NCI-H2029 (cell line): ENCODE measurements around the gene MBP.

Experiments
- DNase-seq: peaks from one replicate; lab custom pipeline; 2025; lab: John Stamatoyannopoulos, UW

Gene MBP

GRCh38 chr18:76986406-76986805, 146.2 kb downstream of the MBP start:
- DNase-seq: no peak

GRCh38 chr18:76985951-76986236, 146.7 kb downstream of the MBP start:
- no peak for DNase-seq

GRCh38 chr18:76985156-76985950, 147.2 kb downstream of the MBP start:
- no peak for DNase-seq

GRCh38 chr18:76984193-76985155, 148.1 kb downstream of the MBP start:
- DNase-seq: no peak

DNA sequence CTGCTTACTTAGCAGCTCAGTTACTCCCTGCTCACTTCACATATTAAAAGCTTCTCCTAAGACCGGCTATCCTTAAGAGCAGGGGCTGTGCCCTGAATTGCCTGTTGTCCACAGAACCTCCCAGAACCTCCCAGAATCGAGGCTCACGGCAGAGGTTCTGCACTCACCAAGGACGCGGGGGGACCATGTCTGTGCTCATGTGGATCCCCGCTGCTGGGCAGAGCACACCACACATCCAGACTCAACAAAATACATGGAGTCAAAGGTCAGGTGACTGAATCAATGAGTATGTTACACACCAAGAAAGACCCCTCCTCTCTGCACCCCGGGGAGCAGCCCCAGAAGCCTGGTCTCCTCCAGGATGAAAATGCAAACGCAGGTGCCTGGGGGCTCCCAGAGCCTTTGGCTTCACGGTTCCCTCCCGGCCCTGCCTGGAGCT, 149.0 kb downstream of the MBP start:
- DNase-seq: no peak

GRCh38 chr18:76982841-76983583, 149.6 kb downstream of the MBP start:
- DNase-seq: peak; percentile 41

DNA sequence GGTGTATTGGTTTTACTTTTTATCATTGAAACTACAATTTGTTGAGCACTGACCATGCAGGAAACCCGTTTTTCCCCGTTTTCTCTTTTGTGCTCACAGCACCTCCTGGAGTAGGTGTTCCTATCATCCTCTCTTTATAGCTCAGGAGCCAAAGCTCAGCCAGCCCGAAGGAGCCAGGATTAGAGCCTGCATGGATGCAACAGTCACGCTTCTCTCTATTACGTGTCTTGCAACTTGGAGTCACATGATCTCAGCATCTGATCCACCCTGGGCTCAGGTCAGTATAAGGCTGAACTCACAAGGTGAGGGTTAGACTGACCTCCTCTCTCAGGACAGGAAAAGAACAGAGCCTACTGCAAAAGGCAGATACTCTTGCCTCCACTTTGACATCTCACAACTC, 150.5 kb downstream of the MBP start:
- no peak for DNase-seq

DNA sequence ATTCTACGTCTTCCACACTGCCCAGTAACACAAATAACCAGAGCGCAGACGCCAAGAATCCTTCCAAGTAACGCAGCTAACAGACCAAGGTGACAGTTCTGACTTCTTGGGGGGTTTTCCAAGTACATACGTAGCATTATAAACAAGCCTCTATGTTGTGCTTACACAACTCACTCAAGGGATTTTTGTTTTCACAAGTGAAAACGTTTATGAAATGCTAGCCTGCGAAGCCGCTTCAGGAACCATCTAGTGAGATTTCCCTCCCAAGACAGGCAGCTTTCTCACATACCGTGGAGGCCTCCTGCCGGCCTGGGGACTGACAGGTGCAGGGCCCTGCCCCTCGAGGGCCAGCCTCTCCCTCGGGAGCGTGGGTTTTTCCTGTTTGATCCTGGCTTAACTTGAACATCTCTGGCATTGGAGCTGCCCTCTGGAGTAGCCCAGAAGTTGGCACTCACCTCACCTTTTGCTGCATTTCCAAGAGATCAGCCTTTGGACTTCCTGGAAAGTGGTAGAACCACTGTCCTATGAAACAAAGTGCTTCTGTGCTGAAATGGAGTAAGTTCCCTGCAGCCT, 151.1 kb downstream of the MBP start:
- DNase-seq: no peak

DNA sequence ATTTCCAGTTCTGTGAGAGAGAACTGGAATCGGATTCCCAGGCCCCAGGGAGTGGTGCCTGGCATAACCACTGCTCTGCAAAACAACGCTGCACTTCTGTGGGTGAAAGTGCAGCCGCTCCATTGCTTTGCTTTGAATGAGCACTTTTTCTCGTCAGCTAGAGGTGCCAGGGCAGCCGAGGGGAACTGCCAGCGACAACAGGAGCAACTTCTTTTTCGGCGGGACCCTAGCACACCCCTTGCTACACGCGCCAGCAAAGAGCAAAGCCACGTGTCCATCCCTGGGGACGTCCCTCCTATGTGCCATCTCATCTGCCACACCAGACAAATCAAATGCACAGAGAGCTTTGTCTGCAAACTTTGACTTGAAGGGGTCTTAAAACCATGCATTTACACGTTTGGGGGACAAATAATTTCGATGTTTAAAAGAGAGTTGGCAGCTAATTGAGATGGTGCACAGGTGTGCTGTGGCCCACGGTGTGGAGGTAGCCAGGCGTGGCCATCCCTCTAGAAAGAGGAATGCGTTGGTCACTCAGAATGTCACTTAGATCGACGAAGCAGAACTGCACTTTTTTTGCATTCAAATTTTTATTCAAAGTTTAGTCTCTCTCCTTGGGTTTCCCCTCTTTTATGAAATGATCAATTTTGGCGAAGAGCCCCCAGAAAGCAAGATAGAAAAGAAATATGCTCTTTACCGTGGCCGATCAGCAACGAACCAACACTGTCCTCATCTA, 151.8 kb downstream of the MBP start:
- no peak for DNase-seq

DNA sequence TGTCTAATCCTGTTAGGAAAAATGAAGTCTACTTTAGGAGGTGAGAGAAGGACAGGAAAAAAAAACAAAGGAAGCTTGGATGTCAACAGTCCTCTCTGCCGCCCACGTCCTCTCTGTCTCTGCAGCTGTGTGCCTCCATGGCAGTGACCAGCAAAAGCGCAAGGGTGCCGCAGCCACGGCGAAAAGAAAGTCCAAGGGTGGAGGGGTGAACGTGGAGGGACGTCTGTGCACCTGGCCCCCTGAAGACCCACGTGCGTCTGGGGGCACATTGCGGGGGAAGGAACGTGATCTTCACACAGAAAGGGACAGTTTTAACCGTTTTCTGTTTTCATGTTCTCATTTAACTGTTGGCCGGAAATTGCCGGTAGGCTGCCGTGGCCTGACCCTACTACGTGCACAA, 152.7 kb downstream of the MBP start:
- DNase-seq: no peak

GRCh38 chr18:76979111-76979751, 153.4 kb downstream of the MBP start:
- no peak for DNase-seq

GRCh38 chr18:76978616-76979015, 154.0 kb downstream of the MBP start:
- DNase-seq: no peak

DNA sequence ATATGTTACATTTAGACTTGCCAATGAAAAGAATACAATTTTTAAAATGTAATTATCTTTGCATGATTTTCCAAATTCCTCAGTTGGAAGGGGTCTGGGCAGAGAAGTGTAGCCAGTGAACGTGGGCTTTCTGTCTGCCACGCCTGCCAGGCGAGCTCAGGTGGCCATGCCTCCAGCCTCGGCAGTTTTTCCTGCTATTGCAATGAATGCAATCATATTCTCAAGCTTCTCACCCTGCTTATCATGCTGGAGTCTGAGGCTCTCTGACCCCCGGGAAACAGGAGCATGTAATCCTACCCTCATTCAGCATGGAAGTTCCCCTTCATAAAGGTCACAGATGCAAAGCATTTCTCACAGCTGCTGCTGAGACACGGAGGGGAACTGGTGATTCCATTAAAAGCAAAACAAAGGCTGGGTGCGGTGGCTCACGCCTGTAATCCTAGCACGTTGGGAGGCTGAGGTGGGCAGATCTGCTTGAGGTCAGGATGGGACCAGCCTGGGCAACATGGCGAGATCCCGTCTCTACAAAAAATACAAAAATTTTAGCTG, 154.8 kb downstream of the MBP start:
- no peak for DNase-seq

- DNase-seq: peak; percentile 11
Measured at GRCh38 chr18:76977108-76977621, 155.4 kb downstream of the MBP start.

DNA sequence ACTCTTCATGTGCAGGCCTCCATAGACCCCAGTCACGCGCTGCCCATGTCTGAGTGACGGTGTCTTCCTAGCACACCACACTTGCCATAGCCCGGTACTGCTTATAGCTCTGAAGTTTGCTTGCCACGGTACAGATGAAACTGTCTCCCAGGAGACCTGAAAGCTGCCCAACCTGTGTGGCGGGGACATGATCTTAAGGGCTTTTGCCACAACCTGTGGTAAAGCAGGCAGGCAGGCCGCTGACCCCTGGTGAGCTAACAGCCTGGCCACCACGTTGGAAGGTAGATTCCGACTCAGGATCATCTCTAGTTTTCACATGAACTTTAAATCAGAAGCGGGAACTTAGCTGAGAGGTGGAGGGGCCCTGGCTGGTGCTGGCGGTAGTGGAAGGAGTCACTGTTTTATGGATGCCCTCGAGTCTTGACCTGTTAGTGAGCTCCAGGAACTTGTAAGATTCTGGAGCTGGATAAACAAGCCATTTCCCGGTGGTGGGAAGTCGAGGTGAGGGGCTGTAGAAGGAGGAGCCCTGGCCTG, 156.9 kb downstream of the MBP start:
- no peak for DNase-seq

DNA sequence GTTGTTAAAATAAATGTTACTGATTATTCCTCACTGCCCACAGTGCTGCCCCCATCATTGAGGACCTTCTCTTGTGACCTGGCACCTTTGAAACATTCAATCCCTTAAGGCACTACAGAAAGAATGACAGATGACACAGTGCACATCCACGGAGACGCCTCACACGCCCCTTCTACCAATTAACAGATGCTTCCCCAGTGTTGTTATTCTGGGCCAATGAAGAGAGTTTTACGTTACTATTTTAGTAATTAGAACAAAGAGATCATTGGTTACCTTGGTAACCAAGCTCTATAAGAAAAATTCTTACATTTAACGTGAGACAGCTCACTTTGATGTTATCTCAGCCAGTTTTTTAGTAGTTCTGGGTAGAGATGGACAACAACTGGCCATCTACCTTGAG, 158.2 kb downstream of the MBP start:
- DNase-seq: no peak

GRCh38 chr18:76973520-76974266, 158.9 kb downstream of the MBP start:
- DNase-seq: no peak

- no peak for DNase-seq
Measured at GRCh38 chr18:76972846-76973519, 159.6 kb downstream of the MBP start.

DNA sequence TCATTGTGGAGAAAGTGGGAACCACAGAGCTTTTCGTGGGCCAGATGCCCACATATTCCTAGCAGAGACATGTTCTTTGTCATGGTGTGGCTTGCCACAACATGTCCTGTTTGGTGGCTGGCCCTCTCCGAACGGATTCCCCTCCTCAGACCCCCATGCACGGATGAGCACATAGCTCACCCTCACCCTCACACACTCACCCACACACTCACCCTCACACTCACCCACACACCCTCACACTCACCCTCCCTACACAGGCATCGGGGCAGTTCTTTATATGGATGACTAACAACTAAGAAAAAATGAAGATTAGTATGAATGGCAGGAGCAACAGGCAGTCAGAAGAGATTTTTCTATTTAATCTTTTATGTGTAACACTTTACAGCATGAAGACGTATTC, 160.3 kb downstream of the MBP start:
- DNase-seq: no peak
